Measurements from ENCODE around the gene AGTPBP1.

DNA sequence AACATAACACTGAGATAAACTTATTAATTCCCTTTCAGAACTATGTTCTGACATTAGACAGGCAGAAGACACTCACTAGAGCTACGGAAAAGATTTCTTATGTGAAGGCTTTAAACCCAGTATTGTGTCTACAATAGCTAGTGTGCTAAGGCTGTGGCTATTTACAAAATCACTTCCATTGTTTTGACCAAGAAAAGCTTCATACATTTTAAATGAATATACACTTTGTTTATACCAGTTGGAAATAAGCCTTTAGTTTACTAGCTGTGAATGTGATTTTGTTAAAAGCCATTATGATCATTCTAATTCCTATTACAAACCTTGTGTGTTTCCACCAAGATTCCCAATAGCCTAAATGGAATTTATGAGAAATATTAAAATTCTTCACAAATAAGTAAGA, 83.0 kb downstream of the AGTPBP1 start:
- TF ChIP-seq, protein P1, sequence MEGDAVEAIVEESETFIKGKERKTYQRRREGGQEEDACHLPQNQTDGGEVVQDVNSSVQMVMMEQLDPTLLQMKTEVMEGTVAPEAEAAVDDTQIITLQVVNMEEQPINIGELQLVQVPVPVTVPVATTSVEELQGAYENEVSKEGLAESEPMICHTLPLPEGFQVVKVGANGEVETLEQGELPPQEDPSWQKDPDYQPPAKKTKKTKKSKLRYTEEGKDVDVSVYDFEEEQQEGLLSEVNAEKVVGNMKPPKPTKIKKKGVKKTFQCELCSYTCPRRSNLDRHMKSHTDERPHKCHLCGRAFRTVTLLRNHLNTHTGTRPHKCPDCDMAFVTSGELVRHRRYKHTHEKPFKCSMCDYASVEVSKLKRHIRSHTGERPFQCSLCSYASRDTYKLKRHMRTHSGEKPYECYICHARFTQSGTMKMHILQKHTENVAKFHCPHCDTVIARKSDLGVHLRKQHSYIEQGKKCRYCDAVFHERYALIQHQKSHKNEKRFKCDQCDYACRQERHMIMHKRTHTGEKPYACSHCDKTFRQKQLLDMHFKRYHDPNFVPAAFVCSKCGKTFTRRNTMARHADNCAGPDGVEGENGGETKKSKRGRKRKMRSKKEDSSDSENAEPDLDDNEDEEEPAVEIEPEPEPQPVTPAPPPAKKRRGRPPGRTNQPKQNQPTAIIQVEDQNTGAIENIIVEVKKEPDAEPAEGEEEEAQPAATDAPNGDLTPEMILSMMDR (IDR thresholded peaks at IDR 0.05): no peak
- TF ChIP-seq POLR2A (IDR thresholded peaks at IDR 0.05) (no peak), EP300 (IDR thresholded peaks at IDR 0.05) (no peak), POLR2AphosphoS5 (IDR thresholded peaks at IDR 0.05) (no peak)
